Breast epithelium (tissue), 3 donors: ENCODE measurements around the gene IFITM1.

Source experiments
- CTCF ChIP-seq, 3 donors: fragments of 450-650 bp; IDR thresholded peaks; one replicate each; pipeline ENCODE4 v1.5.1; 2016 to 2017; ENCODE audit warnings: antibody characterized with exemption in 3 of 3, mild to moderate bottlenecking in 3 of 3, moderate library complexity in 3 of 3
- POLR2A ChIP-seq: fragments of 450-650 bp; IDR thresholded peaks from one replicate; pipeline ENCODE4 v1.6.1; 2016; ENCODE audit warnings: antibody characterized with exemption, mild to moderate bottlenecking, moderate library complexity

DNA sequence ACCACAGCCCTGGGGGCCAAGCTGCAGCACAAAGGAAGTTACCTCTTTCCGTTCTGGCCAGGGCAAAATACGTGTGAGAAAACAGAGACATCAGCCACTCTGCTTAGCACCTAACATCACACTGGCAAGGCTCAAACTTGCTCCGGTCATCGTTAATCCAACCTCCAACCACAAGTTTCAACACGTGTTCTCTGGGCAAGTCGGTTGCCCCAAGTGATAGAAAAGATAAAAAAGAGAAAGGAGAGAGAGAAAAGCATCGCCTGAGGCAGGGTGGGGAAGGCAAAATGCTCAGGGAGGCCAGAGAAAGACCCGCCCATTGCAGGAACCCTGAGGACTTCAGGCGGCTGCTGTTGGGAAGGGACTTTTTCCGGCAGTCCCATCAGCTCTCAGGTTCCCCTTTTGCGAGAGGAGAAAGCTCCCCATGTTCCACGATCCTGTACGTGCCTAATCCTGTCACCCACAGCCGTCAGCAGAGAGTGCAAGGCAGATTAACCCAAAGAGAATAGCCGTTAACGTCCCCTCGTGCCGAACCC lies 36.9 kb downstream of the IFITM1 start:
- TF ChIP-seq CTCF (IDR thresholded peaks at IDR 0.05), result no peak
- no peak for TF ChIP-seq POLR2A
